Mammary epithelial cell (primary cell): ENCODE results near the gene BLOC1S5.

Experiments used
- CTCF ChIP-seq, 2 donors: IDR thresholded peaks in 1 of 2; conservative IDR thresholded peaks in 1 of 2; 2 replicates each; pipeline ENCODE4 v1.5.1; 2011 to 2012; ENCODE audit warnings: inconsistent platforms in 2 of 2, low read length in 2 of 2, mild to moderate bottlenecking in 2 of 2, control low read depth in 1 of 2, low read depth in 1 of 2; ENCODE audit not compliant: insufficient read depth in 1 of 2; ENCODE audit errors: extremely low read depth in 1 of 2
- EZH2 ChIP-seq: IDR thresholded peaks from 2 replicates; pipeline ENCODE4 v1.6.1; 2012; ENCODE audit warnings: low read length, inconsistent platforms, borderline replicate concordance

- TF ChIP-seq CTCF (conservative IDR thresholded peaks at IDR 0.05 in 1 of 2, IDR thresholded peaks at IDR 0.05 in 1 of 2; ENCODE audit: extremely low read depth in 1 of 2, insufficient read depth in 1 of 2, low read depth in 1 of 2, low read length in 2 of 2) (no peak), EZH2 (no peak)
These were observed 6.9 kb downstream of the BLOC1S5 start for GRCh38 chr6:8057263-8057662.
